A549 treated with AZD2906 at 1 μM for 4 hours (cell line): Measurements from ENCODE around the gene USP12. TPM values are rescaled to one million over a fixed set of nuclear protein-coding genes. Genes with fewer than 3 reads are reported as not detected.

Experiments
- total RNA-seq: library from RNA; stranded (reverse); fragments of 200-300 nt; extraction: Qiagen RNA extraction; gene quantifications from 5 replicates; pipeline ENCODE4 v1.2.3, GENCODE V29; 2022

USP12 gene, protein sequence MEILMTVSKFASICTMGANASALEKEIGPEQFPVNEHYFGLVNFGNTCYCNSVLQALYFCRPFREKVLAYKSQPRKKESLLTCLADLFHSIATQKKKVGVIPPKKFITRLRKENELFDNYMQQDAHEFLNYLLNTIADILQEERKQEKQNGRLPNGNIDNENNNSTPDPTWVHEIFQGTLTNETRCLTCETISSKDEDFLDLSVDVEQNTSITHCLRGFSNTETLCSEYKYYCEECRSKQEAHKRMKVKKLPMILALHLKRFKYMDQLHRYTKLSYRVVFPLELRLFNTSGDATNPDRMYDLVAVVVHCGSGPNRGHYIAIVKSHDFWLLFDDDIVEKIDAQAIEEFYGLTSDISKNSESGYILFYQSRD
- 13.9 to 17.8 TPM (median 17.4 TPM) in 5 replicates for total RNA-seq

DNA sequence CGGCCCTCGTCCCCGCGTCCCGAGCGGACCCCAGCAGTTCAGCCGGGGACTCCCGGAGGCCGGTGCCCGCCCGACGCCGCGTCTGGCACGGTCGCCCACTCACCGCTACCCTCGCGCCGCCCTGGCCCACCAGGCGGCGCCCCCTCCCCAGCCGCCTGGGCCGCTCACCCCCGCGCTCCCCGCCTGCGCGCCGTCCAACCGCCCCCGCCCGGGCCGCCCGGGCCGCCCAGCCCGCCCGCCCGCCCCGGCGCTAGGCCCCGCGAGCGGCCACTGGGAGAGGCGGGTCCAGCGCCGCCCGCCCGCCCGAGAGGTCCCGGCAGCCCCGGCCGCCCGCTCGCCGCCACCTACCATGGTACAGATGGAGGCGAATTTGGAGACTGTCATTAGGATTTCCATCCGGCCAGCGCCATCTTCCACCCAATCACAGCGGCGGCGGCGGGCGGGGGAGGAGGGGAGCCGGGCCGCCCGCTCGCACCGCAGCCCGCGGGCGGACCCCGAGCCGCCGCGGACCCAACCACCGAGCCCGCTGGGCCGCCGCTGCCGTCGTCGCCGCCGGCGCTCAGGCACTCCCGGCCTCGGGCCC, at the start of gene USP12:
USP12 (minus strand) TSS at position 568 of the 583 bp plus-strand sequence; CDS start at position 396, 172 bp downstream.

Other genes with a start within 250 kb of the USP12 start
- gene RPL21, start 79.7 kb upstream of the USP12 start, total RNA-seq: 1,209 to 1,582 TPM (median 1,246 TPM) in 5 replicates
- 2.8 to 7.7 TPM (median 4.8 TPM) in 5 replicates for gene RASL11A, start 99.0 kb upstream of the USP12 start, total RNA-seq